Ishikawa (cell line): ENCODE measurements around the gene NT5C.

Source experiments
- CEBPB ChIP-seq: IDR thresholded peaks from 2 replicates; pipeline ENCODE4 v1.6.1; 2012
- CREB1 ChIP-seq: IDR thresholded peaks from 2 replicates; pipeline ENCODE4 v1.6.1; 2012; ENCODE audit warnings: low read depth
- EGR1 ChIP-seq: IDR thresholded peaks from 2 replicates; pipeline ENCODE4 v1.6.1; 2012
- FOXM1 ChIP-seq: IDR thresholded peaks from 2 replicates; pipeline ENCODE4 v1.6.1; 2012; ENCODE audit warnings: low read depth, borderline replicate concordance
- NFIC ChIP-seq: IDR thresholded peaks from 2 replicates; pipeline ENCODE4 v1.6.1; 2012
- RAD21 ChIP-seq: IDR thresholded peaks from 2 replicates; pipeline ENCODE4 v1.6.1; 2012; ENCODE audit warnings: low read depth
- TEAD4 ChIP-seq: IDR thresholded peaks from 2 replicates; pipeline ENCODE4 v1.6.1; 2012
- YY1 ChIP-seq: IDR thresholded peaks from 2 replicates; pipeline ENCODE4 v1.6.1; 2012; ENCODE audit warnings: low read depth
- TF ChIP-seq, protein P1 (sequence below): IDR thresholded peaks from 2 replicates; pipeline ENCODE4 v1.6.1; 2012; ENCODE audit warnings: low read depth, mild to moderate bottlenecking
- TF ChIP-seq, protein P2 (sequence below): IDR thresholded peaks from 2 replicates; pipeline ENCODE4 v1.6.1; 2012

DNA sequence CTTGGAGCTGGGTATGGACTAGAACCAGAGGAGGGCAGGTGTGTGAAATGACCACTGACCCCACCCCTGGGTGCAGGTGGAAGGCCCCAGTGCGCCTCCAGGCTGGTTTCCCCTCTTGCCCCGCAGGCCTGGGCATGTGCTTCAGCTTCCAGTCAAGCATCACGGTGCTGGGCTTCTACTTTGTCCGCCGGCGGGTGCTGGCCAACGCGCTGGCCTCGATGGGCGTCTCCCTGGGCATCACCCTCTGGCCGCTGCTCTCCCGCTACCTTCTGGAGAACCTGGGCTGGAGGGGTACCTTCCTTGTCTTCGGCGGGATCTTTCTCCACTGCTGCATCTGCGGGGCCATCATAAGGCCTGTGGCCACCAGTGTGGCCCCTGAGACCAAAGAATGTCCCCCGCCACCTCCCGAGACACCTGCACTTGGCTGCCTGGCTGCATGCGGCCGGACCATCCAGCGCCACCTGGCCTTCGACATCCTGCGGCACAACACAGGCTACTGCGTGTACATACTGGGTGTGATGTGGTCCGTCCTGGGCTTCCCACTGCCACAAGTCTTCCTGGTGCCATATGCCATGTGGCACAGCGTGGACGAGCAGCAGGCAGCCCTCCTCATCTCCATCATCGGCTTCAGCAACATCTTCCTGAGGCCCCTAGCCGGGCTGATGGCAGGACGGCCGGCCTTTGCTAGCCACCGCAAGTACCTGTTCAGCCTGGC, 31.5 kb downstream of the NT5C start:
- TF ChIP-seq, protein P1, sequence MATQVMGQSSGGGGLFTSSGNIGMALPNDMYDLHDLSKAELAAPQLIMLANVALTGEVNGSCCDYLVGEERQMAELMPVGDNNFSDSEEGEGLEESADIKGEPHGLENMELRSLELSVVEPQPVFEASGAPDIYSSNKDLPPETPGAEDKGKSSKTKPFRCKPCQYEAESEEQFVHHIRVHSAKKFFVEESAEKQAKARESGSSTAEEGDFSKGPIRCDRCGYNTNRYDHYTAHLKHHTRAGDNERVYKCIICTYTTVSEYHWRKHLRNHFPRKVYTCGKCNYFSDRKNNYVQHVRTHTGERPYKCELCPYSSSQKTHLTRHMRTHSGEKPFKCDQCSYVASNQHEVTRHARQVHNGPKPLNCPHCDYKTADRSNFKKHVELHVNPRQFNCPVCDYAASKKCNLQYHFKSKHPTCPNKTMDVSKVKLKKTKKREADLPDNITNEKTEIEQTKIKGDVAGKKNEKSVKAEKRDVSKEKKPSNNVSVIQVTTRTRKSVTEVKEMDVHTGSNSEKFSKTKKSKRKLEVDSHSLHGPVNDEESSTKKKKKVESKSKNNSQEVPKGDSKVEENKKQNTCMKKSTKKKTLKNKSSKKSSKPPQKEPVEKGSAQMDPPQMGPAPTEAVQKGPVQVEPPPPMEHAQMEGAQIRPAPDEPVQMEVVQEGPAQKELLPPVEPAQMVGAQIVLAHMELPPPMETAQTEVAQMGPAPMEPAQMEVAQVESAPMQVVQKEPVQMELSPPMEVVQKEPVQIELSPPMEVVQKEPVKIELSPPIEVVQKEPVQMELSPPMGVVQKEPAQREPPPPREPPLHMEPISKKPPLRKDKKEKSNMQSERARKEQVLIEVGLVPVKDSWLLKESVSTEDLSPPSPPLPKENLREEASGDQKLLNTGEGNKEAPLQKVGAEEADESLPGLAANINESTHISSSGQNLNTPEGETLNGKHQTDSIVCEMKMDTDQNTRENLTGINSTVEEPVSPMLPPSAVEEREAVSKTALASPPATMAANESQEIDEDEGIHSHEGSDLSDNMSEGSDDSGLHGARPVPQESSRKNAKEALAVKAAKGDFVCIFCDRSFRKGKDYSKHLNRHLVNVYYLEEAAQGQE, result no peak
- TF ChIP-seq CREB1 (no peak), YY1 (no peak), TEAD4 (no peak), RAD21 (no peak), FOXM1 (no peak), CEBPB (no peak), NFIC (no peak), EGR1 (no peak)
- TF ChIP-seq, protein P2, sequence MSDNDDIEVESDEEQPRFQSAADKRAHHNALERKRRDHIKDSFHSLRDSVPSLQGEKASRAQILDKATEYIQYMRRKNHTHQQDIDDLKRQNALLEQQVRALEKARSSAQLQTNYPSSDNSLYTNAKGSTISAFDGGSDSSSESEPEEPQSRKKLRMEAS, result no peak
